OCI-LY7 (cell line): ENCODE measurements around the gene ATP9A.

ENCODE experiments used
- EZH2phosphoT487 ChIP-seq: fragments of 200-600 bp; sonication (generic); IDR thresholded peaks from 2 replicates; pipeline ENCODE4 v1.6.1; 2018; ENCODE audit warnings: low read depth, borderline replicate concordance, mild to moderate bottlenecking, mixed run types, antibody characterized with exemption, low read length, moderate library complexity, mixed read lengths
- TF ChIP-seq, protein P1 (sequence below): fragments of 200-600 bp; sonication (generic); conservative IDR thresholded peaks from 2 replicates; pipeline ENCODE4 v1.5.1; 2014; ENCODE audit warnings: mild to moderate bottlenecking, antibody characterized with exemption, low read length, moderate library complexity, mixed read lengths

DNA sequence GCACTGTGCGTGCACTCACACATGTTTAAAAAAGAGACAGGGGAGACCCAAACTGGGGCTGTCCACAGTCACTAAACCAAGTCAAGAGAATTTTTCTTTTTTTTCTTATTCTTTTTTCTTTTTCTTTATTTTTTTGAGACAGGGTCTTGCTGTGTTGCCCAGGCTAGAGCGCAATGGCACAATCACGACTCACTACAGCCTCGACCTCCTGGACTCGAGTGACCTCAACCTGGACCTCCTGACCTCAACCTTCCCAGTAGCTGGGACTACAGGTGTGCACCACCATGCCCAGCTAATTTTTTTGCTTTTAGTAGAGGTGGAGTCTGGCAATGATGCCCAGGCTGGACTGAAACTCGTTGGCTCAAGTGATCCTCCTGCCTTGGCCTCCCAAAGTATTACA, 136.2 kb downstream of the ATP9A start:
- TF ChIP-seq, protein P1, sequence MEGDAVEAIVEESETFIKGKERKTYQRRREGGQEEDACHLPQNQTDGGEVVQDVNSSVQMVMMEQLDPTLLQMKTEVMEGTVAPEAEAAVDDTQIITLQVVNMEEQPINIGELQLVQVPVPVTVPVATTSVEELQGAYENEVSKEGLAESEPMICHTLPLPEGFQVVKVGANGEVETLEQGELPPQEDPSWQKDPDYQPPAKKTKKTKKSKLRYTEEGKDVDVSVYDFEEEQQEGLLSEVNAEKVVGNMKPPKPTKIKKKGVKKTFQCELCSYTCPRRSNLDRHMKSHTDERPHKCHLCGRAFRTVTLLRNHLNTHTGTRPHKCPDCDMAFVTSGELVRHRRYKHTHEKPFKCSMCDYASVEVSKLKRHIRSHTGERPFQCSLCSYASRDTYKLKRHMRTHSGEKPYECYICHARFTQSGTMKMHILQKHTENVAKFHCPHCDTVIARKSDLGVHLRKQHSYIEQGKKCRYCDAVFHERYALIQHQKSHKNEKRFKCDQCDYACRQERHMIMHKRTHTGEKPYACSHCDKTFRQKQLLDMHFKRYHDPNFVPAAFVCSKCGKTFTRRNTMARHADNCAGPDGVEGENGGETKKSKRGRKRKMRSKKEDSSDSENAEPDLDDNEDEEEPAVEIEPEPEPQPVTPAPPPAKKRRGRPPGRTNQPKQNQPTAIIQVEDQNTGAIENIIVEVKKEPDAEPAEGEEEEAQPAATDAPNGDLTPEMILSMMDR = no peak
- TF ChIP-seq EZH2phosphoT487 = no peak
